HepG2 (cell line): Measurements from ENCODE around the gene CDKN2A. TPM values are rescaled to one million over a fixed set of nuclear protein-coding genes. Genes with fewer than 3 reads are reported as not detected.

ENCODE experiments used
- ARNT ChIP-seq: fragments of 450-650 bp; IDR thresholded peaks from 2 replicates; pipeline ENCODE4 v1.6.1; 2017
- GLI4 ChIP-seq: sonication (generic); formaldehyde crosslinking; IDR thresholded peaks from 2 replicates; pipeline ENCODE4 v1.5.1; 2020; ENCODE audit warnings: missing genetic modification reagents, mild to moderate bottlenecking, moderate library complexity, borderline replicate concordance
- HMG20B ChIP-seq: conservative IDR thresholded peaks from 2 replicates; pipeline ENCODE4 v1.6.1; 2016; ENCODE audit warnings: missing genetic modification reagents, missing compliant biosample characterization
- KLF16 ChIP-seq, 2 experiments: sonication (generic) in 1 of 2; formaldehyde crosslinking in 1 of 2; IDR thresholded peaks; 2 replicates each; pipeline versions ENCODE4 v1.6.1 to v1.8.0; 2016 to 2023; ENCODE audit warnings: missing genetic modification reagents in 2 of 2, missing compliant biosample characterization in 1 of 2
- TBX3 ChIP-seq: fragments of 450-650 bp; IDR thresholded peaks from 2 replicates; pipeline ENCODE4 v1.6.1; 2017; ENCODE audit warnings: antibody characterized with exemption, mild to moderate bottlenecking, inconsistent platforms, borderline replicate concordance
- THYN1 ChIP-seq: sonication (generic); formaldehyde crosslinking; IDR thresholded peaks from 2 replicates; pipeline ENCODE4 v1.8.1; 2023; ENCODE audit warnings: low read depth, mild to moderate bottlenecking, moderate library complexity, missing genetic modification reagents, borderline replicate concordance
- YY1 ChIP-seq: IDR thresholded peaks from 2 replicates; pipeline ENCODE4 v1.6.1; 2011; ENCODE audit warnings: low read length, low read depth, moderate library complexity, mild to moderate bottlenecking; ENCODE audit not compliant: insufficient read depth, insufficient replicate concordance
- ZBTB20 ChIP-seq: sonication (generic); formaldehyde crosslinking; IDR thresholded peaks from 2 replicates; pipeline ENCODE4 v1.8.1; 2023; ENCODE audit warnings: missing genetic modification reagents, low read depth, mild to moderate bottlenecking, borderline replicate concordance
- ZBTB7B ChIP-seq: sonication (generic); formaldehyde crosslinking; IDR thresholded peaks from 2 replicates; pipeline ENCODE4 v1.4.0; 2020; ENCODE audit warnings: missing genetic modification reagents
- ZIK1 ChIP-seq: sonication (generic); formaldehyde crosslinking; IDR thresholded peaks from 2 replicates; pipeline ENCODE4 v1.5.0; 2020; ENCODE audit warnings: mild to moderate bottlenecking, low read depth, missing genetic modification reagents, borderline replicate concordance
- ZNF205 ChIP-seq: IDR thresholded peaks from 2 replicates; pipeline ENCODE4 v1.6.1; 2018; ENCODE audit warnings: missing biosample characterization, missing genetic modification reagents
- ZNF562 ChIP-seq: sonication (generic); formaldehyde crosslinking; IDR thresholded peaks from 2 replicates; pipeline ENCODE4 v1.8.0; 2022; ENCODE audit warnings: missing genetic modification reagents, borderline replicate concordance
- ZNF850 ChIP-seq: sonication (generic); formaldehyde crosslinking; conservative IDR thresholded peaks from 2 replicates; pipeline ENCODE4 v1.9.0; 2021; ENCODE audit warnings: mild to moderate bottlenecking, missing genetic modification reagents
- ZNF878 ChIP-seq: sonication (generic); formaldehyde crosslinking; IDR thresholded peaks from 2 replicates; pipeline ENCODE4 v1.8.1; 2023; ENCODE audit warnings: mild to moderate bottlenecking, missing genetic modification reagents, moderate library complexity
- polyA plus RNA-seq, 8 experiments: library from polyadenylated mRNA; depleted of rRNA in 3 of 8; stranded (reverse) in 7 of 8; unstranded in 1 of 8; fragments of >200 nt; fragmentation: Illumina TruSeq in 4 of 8; extraction: Trizol in 4 of 8; gene quantifications; 2 replicates each; pipeline versions ENCODE4 v1.2.1 to v1.2.3, GENCODE V29; 2011 to 2016; ENCODE audit warnings: low read depth in 4 of 8, missing spikeins in 1 of 8, mixed read lengths in 1 of 8; ENCODE audit not compliant: insufficient read depth in 1 of 8
- total RNA-seq, 5 experiments: library from RNA; depleted of rRNA; stranded (reverse); fragments of >200 nt; fragmentation: Illumina TruSeq; extraction: Trizol; gene quantifications; 2 replicates each; pipeline ENCODE4 v1.2.3, GENCODE V29; 2016; ENCODE audit warnings: low read depth in 1 of 5
- TF ChIP-seq, protein P1 (sequence below): sonication (generic); formaldehyde crosslinking; IDR thresholded peaks from 2 replicates; pipeline ENCODE4 v1.5.1; 2020; ENCODE audit warnings: mild to moderate bottlenecking, missing genetic modification reagents
- TF ChIP-seq, protein P2 (sequence below): sonication (generic); formaldehyde crosslinking; IDR thresholded peaks from 2 replicates; pipeline ENCODE4 v1.5.1; 2020; ENCODE audit warnings: mild to moderate bottlenecking, missing genetic modification reagents, borderline replicate concordance
- TF ChIP-seq, protein P3 (sequence below): sonication (generic); formaldehyde crosslinking; IDR thresholded peaks from 2 replicates; pipeline ENCODE4 v1.4.0; 2020; ENCODE audit warnings: missing genetic modification reagents, mild to moderate bottlenecking, borderline replicate concordance

The CDKN2A gene
- total and polyA plus RNA-seq, 2 of the 13 experiments (the other 11 are each of a cell fraction or from before 2014, with no cell fraction given) = 4.2 to 4.8 TPM

DNA sequence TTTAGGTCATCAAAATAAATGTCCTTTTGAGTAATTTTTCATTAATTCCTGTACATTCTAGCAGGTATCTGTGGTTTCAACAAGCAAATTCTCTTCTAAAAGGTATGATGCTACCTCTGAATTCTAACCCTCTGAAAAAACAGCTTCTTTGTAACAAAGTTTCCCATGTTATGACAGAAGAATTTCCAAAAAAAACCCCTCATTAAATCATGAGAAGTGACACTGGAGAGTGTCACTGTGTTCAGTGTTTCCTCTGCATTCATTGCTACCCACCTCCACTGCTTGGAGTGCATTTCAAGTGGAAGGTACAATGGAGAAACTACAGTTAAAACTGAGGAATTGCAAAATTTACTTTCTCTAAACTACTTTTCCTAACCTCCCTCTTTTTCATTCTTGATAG lies 10.1 kb downstream of the CDKN2A start (continued):
- TF ChIP-seq, protein P1, sequence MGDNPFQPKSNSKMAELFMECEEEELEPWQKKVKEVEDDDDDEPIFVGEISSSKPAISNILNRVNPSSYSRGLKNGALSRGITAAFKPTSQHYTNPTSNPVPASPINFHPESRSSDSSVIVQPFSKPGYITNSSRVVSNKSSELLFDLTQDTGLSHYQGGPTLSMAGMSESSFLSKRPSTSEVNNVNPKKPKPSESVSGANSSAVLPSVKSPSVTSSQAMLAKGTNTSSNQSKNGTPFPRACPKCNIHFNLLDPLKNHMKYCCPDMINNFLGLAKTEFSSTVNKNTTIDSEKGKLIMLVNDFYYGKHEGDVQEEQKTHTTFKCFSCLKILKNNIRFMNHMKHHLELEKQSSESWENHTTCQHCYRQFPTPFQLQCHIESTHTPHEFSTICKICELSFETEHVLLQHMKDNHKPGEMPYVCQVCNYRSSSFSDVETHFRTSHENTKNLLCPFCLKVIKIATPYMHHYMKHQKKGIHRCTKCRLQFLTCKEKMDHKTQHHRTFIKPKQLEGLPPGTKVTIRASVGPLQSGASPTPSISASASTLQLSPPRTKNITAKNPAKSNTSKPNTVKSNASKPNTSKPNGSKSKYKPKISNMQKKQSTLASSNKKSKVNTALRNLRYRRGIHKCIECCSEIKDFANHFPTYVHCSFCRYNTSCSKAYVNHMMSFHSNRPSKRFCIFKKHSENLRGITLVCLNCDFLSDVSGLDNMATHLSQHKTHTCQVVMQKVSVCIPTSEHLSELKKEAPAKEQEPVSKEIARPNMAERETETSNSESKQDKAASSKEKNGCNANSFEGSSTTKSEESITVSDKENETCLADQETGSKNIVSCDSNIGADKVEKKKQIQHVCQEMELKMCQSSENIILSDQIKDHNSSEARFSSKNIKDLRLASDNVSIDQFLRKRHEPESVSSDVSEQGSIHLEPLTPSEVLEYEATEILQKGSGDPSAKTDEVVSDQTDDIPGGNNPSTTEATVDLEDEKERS (CRISPR knock-in tag) = no peak
- TF ChIP-seq ZNF562 = no peak
- no peak for TF ChIP-seq ZNF850 (CRISPR knock-in tag)
- no peak for TF ChIP-seq YY1
- no peak for TF ChIP-seq ZNF205 (CRISPR knock-in tag)
- no peak for TF ChIP-seq ZBTB20
- TF ChIP-seq ARNT = no peak
- no peak for TF ChIP-seq KLF16 (CRISPR knock-in tag; IDR thresholded peaks at IDR 0.05)
- TF ChIP-seq, protein P2, sequence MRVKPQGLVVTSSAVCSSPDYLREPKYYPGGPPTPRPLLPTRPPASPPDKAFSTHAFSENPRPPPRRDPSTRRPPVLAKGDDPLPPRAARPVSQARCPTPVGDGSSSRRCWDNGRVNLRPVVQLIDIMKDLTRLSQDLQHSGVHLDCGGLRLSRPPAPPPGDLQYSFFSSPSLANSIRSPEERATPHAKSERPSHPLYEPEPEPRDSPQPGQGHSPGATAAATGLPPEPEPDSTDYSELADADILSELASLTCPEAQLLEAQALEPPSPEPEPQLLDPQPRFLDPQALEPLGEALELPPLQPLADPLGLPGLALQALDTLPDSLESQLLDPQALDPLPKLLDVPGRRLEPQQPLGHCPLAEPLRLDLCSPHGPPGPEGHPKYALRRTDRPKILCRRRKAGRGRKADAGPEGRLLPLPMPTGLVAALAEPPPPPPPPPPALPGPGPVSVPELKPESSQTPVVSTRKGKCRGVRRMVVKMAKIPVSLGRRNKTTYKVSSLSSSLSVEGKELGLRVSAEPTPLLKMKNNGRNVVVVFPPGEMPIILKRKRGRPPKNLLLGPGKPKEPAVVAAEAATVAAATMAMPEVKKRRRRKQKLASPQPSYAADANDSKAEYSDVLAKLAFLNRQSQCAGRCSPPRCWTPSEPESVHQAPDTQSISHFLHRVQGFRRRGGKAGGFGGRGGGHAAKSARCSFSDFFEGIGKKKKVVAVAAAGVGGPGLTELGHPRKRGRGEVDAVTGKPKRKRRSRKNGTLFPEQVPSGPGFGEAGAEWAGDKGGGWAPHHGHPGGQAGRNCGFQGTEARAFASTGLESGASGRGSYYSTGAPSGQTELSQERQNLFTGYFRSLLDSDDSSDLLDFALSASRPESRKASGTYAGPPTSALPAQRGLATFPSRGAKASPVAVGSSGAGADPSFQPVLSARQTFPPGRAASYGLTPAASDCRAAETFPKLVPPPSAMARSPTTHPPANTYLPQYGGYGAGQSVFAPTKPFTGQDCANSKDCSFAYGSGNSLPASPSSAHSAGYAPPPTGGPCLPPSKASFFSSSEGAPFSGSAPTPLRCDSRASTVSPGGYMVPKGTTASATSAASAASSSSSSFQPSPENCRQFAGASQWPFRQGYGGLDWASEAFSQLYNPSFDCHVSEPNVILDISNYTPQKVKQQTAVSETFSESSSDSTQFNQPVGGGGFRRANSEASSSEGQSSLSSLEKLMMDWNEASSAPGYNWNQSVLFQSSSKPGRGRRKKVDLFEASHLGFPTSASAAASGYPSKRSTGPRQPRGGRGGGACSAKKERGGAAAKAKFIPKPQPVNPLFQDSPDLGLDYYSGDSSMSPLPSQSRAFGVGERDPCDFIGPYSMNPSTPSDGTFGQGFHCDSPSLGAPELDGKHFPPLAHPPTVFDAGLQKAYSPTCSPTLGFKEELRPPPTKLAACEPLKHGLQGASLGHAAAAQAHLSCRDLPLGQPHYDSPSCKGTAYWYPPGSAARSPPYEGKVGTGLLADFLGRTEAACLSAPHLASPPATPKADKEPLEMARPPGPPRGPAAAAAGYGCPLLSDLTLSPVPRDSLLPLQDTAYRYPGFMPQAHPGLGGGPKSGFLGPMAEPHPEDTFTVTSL (CRISPR knock-in tag) = no peak
- no peak for TF ChIP-seq ZBTB7B (CRISPR knock-in tag)
- no peak for TF ChIP-seq GLI4 (CRISPR knock-in tag)
- no peak for TF ChIP-seq ZNF878 (CRISPR knock-in tag)
- TF ChIP-seq ZIK1 = no peak
- no peak for TF ChIP-seq TBX3
- no peak for TF ChIP-seq HMG20B
- TF ChIP-seq THYN1 (CRISPR knock-in tag) = no peak
- TF ChIP-seq, protein P3, sequence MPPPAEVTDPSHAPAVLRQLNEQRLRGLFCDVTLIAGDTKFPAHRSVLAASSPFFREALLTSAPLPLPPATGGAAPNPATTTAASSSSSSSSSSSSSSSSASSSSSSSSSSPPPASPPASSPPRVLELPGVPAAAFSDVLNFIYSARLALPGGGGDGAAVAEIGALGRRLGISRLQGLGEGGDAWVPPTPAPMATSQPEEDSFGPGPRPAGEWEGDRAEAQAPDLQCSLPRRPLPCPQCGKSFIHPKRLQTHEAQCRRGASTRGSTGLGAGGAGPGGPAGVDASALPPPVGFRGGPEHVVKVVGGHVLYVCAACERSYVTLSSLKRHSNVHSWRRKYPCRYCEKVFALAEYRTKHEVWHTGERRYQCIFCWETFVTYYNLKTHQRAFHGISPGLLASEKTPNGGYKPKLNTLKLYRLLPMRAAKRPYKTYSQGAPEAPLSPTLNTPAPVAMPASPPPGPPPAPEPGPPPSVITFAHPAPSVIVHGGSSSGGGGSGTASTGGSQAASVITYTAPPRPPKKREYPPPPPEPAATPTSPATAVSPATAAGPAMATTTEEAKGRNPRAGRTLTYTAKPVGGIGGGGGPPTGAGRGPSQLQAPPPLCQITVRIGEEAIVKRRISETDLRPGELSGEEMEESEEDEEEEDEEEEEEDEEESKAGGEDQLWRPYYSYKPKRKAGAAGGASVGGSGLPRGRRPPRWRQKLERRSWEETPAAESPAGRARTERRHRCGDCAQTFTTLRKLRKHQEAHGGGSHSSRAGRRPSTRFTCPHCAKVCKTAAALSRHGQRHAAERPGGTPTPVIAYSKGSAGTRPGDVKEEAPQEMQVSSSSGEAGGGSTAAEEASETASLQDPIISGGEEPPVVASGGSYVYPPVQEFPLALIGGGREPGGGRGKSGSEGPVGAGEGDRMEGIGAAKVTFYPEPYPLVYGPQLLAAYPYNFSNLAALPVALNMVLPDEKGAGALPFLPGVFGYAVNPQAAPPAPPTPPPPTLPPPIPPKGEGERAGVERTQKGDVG (CRISPR knock-in tag) = no peak
- TF ChIP-seq, all 625 proteins: peak for 0
